HG02610 (cell line): Measurements from ENCODE around the gene FAM118A.
"Not testable (repeated sequence)": the region's sequence is repeated elsewhere in the genome, so short reads cannot be mapped to it uniquely, and the experiment has no call there.

Experiments used
- ATAC-seq: cut with Tn5 transposase; IDR thresholded peaks from one replicate; pipeline ENCODE4 v1.9.1; 2021; ENCODE audit warnings: mild to moderate bottlenecking, moderate library complexity; ENCODE audit not compliant: unreplicated experiment

Gene FAM118A

DNA sequence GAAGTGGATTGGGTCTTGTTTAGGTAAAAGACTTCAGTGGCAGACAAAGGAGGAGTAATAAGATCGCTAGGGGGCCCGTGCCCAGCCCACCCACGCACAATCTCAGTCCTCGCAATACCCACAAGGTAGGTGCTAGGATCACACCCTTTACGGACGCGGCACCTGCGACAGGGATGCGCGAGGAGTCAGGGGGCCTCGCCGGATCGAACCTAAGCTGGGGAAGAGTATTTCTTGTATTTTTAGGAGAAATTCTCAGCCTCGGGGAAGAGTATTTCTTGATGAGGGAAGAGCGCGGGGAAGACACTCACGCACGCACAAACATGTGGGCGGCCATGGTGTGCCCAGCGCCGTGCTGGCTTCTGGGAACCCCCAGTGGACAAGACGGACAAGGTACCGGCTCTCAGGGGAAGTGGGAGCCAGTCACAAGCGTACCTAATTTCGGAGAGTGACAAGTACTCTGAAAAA is 745 bp upstream of the FAM118A start:
- no peak for ATAC-seq

DNA sequence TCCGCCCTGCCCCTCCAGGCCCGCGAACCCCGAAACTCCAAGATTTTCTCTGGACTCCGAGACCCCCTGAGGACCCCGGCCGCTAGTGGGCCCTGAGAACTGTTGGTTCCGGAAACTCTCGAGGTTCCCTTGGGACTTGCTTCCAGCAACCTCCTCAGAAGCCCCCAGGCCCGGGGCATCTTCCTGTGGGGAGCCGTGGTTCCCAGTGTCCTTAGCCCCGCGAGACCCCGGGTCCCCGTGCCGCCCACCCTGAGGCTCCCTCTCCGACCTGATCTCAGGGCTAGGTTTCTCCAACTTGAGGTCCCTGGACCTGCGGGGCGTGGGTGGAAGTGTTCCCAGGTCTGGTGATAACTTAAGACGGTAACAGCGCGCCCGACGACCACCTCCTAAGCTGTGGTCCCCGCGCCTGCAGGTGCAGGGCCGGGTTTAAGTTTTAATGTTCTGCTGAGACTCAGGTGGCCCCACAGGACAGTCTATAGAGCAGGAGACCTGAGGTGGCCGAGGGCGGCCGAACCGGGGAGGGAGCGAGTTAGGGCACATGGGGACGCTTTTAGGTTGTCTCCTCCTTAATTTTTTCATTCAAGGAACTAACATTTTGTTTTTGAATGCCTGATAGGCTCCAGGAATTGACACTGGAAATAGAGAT is 720 bp downstream of the FAM118A start:
- no peak for ATAC-seq

DNA sequence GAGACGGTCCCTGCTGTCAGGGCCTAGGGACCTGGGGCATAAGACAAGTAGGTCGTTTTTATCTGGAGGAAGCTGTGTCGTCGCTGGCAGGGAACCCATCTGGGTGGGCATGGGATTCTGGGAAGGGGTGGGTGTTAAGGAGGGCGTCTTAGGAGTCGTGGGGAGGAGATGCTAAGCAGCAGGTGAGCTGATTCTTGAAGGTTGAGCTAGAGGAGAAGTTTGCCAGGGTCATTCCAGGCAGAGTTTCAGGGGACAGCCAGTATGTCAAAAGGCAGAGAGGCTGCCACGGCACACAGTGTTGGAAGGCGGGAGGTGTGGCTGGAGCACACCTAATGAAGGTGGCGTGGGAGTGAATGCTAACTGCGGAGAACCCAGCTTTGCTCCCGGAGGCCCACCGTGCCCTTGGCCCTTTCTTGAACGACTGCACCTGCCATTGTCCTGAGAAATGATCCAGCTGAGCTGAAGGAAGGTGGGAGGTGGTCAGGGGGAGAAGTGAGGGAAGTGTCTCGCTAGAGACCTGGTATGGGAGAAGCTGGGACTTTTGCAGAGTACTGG is 1.3 kb downstream of the FAM118A start:
- ATAC-seq, result no peak

DNA sequence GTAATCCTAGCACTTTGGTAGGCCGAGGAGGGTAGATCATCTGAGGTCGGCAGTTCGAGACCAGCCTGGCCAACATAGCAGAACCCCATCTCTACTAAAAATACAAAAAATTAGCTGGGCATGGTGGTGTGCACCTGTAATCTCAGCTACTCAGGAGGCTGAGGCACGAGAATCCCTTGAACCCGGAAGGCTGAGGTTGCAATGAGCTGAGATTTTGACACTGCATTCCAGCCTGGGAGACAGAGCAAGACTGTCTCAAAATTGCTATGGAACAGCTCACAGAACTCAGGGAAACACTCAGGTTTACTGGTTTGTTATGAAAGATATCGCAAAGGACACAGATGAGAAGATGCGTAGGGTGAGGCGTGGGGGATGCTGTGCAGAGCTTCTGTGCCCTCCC is 2.7 kb downstream of the FAM118A start:
- ATAC-seq, result no peak

- ATAC-seq, result no peak
Measured at GRCh38 chr22:45312856-45313255, 3.1 kb downstream of the FAM118A start.

- no peak for ATAC-seq
Measured at GRCh38 chr22:45314054-45314721, 4.5 kb downstream of the FAM118A start.

DNA sequence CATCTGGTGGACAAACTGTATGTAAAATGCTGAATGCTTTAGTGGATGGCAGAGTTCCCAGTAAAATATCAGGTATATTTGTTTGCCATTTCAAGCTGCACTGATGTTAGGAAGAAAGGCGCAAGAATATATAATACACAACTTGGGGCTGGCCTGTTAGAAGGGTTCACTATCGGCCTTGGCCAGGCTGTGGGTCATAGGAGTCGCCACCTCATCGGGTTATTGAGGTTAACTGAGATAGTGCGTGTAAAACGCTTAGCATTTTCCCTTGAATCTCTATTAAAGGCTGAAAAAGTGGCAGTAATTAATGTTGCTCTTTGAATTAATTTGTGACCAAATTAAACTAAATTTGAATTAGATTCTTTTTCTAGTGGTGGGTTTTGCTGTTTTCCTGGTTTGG is 5.1 kb downstream of the FAM118A start:
- ATAC-seq, result no peak

DNA sequence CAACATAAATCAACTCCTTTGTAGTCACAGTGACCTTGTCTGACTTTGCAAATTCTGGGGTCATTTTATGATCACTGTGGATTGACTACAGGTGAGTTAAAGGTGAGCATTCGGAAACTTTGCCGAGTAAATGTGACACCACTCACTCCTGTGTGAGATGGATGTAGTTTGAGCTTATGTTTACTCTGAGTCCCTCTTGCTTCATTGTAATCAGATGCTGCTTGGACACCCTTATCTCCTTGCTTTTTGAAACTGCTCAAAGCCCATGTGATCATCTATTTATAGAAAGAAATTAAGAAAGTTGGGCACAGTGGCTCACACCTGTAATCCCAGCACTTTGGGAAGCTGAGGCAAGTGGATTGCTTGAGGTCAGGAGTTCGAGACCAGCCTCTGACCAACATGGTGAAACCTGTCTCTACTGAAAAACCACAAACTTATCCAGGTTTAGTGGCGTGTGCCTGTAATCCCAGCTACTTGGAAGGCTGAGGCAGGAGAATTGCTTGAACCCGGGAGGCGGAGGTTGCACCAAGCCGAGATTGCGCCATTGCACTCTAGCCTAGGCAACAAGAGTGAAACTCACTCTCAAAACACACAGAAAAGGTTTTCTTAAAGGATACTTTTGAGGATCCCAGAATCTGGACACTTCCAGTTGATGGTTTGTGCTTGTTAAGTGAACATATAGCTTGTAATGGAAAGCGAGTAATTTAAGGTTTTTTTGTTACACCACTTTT is 7.2 kb downstream of the FAM118A start:
- no peak for ATAC-seq

DNA sequence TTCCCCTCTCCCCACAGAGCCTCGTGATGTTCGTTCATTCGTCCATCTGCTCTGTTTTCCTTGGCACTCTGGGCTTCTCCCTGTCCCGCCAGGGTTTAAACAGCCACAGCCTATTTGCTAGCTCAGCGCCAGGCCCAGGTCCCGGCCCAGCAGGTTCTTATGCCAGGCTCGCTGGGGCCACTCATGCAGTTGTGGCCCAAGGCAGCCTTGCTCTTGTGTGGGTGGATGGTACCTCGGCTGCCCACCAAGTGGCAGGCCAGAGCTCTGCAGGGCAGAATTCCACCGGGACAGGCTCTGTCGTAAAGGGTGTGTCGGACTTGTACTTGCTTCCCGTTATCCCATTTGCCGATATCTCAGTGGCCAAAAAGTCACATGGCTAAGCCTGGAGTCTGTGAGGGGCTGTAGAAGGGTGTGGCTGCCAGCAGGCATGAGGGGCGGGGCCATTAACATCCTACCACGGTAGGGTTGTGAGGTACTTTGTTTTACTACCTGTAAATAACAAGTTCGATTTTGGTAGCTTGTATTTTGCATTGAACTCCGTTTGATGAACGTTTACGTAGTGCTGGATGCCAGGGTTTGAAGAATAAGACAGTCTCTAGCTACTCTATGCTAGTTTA is 7.9 kb downstream of the FAM118A start:
- no peak for ATAC-seq

DNA sequence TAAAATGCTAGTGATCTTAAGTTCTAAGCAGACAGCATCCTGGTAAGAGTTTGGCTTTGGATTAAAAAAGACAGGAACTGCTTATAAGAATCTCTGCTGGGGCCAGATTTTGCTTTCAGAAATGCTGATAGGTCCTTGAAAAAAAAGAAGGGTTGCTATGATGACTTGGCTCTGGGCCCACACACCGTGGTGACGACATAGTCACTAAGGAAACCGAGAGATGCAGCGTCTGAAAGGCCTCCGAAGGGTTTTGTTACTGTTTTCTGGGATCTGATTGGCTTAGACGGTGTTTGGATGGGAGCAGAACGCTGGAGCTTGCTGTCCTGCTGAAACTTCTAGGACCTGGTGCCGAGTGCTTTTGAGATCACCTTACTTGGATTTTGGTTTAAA is 8.4 kb downstream of the FAM118A start:
- peak; percentile 35 for ATAC-seq

DNA sequence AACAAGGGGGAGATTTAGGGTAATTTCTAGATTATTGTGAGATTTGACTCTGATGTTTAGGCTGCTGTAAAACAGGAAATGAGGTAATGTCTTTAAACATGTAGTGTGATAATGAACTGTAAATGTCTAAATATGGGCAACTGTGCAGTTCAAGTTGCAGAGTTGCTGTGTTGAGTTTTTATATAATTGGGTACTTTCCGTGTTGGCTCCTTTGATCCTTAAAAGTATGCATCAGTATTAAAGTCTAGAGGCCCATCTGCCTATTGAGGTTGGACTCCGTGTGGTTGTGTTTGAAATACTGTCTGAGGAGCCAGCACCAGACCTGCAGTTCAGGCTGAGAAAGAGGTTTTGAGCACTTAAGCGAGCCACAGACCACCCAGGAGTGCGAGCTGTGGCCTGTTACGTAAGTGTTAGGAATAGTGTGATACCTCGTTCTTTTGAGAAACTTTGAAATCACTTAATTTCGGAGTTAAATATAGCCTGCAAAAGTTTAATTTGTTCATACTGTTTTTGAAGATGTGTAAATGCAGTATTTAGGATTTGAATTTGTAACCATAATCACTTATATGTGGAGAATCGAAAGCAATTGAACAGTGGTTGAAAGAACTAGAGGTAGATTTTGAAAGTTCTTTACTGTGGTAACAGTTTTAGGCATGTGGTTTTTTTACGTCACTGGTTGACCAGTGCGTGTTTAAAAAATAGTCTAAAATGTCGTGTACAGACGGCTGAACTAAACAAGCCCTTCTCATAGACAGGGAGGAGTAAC is 9.0 kb downstream of the FAM118A start:
- peak; percentile 52 for ATAC-seq

- no peak for ATAC-seq
Measured at GRCh38 chr22:45319324-45319685, 9.6 kb downstream of the FAM118A start.

- no peak for ATAC-seq
Measured at GRCh38 chr22:45320357-45320976, 10.7 kb downstream of the FAM118A start.

GRCh38 chr22:45321827-45322226 is 12.1 kb downstream of the FAM118A start:
- no peak for ATAC-seq

GRCh38 chr22:45322873-45323525 is 13.3 kb downstream of the FAM118A start:
- ATAC-seq, result no peak

GRCh38 chr22:45323695-45324094 is 14.0 kb downstream of the FAM118A start:
- ATAC-seq, result no peak

GRCh38 chr22:45324311-45324711 is 14.6 kb downstream of the FAM118A start:
- ATAC-seq, result no peak

DNA sequence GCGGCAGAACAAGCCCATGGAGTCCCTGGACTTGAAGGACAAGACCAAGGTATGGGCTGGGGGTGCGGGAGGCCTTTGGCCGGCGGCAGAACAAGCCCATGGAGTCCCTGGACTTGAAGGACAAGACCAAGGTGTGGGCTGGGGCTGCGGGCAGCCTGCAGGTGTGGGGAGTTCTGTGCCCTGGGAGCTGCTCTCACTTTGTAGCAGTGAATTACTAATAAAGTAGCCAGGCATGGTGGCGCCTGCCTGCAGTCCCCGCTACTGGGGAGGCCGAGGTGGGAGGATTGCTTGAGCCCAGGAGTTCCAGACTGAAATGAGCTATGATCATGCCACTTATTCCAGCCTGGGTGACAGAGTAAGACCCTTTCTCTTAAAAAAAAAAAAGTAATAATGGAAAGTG is 18.5 kb downstream of the FAM118A start:
- not testable (repeated sequence) for ATAC-seq

DNA sequence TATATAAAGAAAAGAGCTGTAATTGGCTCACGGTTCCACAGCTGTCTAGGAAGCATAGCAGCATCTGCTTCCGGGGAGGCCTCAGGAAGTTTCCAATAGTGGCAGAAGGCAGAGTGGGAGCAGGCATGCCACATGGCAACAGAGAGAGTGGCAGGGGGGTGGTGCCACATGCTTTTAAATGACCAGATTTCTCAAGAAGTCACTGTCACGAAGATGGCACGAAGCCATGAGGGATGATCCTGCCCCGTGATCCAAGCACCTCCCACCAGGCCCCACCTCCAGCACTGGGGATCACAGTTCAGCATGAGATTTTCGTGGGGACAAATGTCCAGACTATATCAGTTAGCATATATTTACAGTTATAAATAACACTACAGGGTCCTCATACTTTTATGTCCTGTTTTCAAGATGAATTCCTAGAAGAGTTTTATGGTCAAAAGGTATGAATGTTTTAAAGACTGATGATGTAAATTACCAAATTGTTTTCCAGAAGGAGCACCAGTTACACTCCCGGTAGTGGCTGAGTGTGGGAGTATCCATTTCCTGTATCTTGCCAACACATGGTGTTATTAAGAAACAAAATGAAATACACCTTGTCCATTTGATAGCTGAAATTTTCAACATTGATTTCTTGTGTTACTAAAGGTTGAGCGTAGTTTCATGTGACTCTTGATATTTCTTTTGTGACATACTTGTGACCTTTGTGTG is 19.2 kb downstream of the FAM118A start:
- ATAC-seq, result no peak
